Body of pancreas (tissue), 4 donors: ENCODE measurements around the gene RPRD1B.

ENCODE experiments used
- CTCF ChIP-seq, 7 experiments: fragments of 450-650 bp in 4 of 7; fragments of 200-600 bp in 3 of 7; sonication (generic) in 3 of 7; IDR thresholded peaks; one replicate each; pipeline ENCODE4 v1.5.1; 2016 to 2019; ENCODE audit warnings: antibody characterized with exemption in 7 of 7
- POLR2A ChIP-seq, 3 donors: fragments of 450-650 bp; IDR thresholded peaks; one replicate each; pipeline ENCODE4 v1.6.1; 2016; ENCODE audit warnings: antibody characterized with exemption in 3 of 3, mild to moderate bottlenecking in 2 of 3

GRCh38 chr20:38128691-38129090, 95.1 kb downstream of the RPRD1B start:
- TF ChIP-seq POLR2A (IDR thresholded peaks at IDR 0.05) = no peak
- TF ChIP-seq CTCF (IDR thresholded peaks at IDR 0.05) = no peak
